ENCODE results near the gene ZNF556.

DNA sequence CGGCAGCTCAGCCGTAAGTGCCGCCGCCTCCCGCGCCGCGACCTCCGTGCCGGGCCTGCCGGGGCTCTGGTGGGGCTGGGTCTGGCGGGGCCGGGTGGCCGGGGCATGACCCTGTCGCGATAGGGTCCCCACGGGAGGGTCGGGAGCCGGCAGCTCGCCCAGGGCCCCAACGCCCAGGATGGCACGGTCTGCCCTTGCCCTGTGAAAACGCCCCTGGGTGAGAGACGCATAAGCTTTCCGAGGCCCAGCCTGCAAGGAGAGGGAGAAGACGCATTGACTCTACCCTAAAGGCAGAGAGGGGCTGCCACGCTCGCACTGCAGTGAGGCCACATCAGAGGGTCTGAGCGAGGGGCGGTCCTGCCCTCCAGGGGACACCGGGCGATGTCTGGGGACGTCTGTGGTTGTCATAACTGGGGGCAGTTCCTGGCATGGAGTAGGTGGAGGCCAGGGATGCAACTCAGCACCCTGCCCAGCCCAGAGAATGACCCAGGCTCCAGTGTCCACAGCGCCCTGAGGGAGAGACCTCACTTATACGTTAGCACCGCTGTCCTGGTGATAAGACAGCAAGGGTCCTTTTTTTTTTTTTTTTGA lies 46.9 kb upstream of the ZNF556 start:
- TF ChIP-seq, protein P1, sequence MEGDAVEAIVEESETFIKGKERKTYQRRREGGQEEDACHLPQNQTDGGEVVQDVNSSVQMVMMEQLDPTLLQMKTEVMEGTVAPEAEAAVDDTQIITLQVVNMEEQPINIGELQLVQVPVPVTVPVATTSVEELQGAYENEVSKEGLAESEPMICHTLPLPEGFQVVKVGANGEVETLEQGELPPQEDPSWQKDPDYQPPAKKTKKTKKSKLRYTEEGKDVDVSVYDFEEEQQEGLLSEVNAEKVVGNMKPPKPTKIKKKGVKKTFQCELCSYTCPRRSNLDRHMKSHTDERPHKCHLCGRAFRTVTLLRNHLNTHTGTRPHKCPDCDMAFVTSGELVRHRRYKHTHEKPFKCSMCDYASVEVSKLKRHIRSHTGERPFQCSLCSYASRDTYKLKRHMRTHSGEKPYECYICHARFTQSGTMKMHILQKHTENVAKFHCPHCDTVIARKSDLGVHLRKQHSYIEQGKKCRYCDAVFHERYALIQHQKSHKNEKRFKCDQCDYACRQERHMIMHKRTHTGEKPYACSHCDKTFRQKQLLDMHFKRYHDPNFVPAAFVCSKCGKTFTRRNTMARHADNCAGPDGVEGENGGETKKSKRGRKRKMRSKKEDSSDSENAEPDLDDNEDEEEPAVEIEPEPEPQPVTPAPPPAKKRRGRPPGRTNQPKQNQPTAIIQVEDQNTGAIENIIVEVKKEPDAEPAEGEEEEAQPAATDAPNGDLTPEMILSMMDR (conservative IDR thresholded peaks at IDR 0.05; ENCODE audit: low read depth, low read length): no peak
- no peak for TF ChIP-seq EZH2 (IDR thresholded peaks at IDR 0.05; ENCODE audit: borderline replicate concordance, low read depth, low read length, poor library complexity, severe bottlenecking)

Measured in A673 (cell line).